HepG2 (cell line): ENCODE data around the gene ASTN2. TPM values are rescaled to one million over a fixed set of nuclear protein-coding genes. Genes with fewer than 3 reads are reported as not detected.

ENCODE experiments used
- BHLHE40 ChIP-seq: IDR thresholded peaks from 2 replicates; pipeline ENCODE4 v1.6.1; 2011; ENCODE audit warnings: low read length, improper control_type of control experiment
- ELF3 ChIP-seq: IDR thresholded peaks from 2 replicates; pipeline ENCODE4 v1.6.1; 2016; ENCODE audit warnings: missing genetic modification reagents, missing compliant biosample characterization
- FOXK1 ChIP-seq: sonication (generic); formaldehyde crosslinking; IDR thresholded peaks from 2 replicates; pipeline ENCODE4 v1.4.0; 2020; ENCODE audit warnings: low read depth, missing genetic modification reagents, borderline replicate concordance
- HOXA3 ChIP-seq: sonication (generic); formaldehyde crosslinking; IDR thresholded peaks from 2 replicates; pipeline ENCODE4 v1.5.0; 2020; ENCODE audit warnings: missing genetic modification reagents
- ISL2 ChIP-seq: sonication (generic); formaldehyde crosslinking; IDR thresholded peaks from 2 replicates; pipeline ENCODE4 v1.5.0; 2020; ENCODE audit warnings: missing genetic modification reagents
- MLX ChIP-seq: IDR thresholded peaks from 2 replicates; pipeline ENCODE4 v1.6.1; 2016
- NRL ChIP-seq: sonication (generic); formaldehyde crosslinking; IDR thresholded peaks from 2 replicates; pipeline ENCODE4 v1.5.0; 2020; ENCODE audit warnings: missing genetic modification reagents, mild to moderate bottlenecking, moderate library complexity, borderline replicate concordance
- SPEN ChIP-seq: sonication (generic); formaldehyde crosslinking; IDR thresholded peaks from 2 replicates; pipeline ENCODE4 v1.5.1; 2020; ENCODE audit warnings: low read depth, mild to moderate bottlenecking, missing genetic modification reagents
- THAP11 ChIP-seq: IDR thresholded peaks from 2 replicates; pipeline ENCODE4 v1.6.1; 2016; ENCODE audit warnings: missing biosample characterization, missing genetic modification reagents
- USF2 ChIP-seq, 2 experiments: sonication (generic) in 1 of 2; formaldehyde crosslinking in 1 of 2; IDR thresholded peaks; 2 replicates each; pipeline versions ENCODE4 v1.5.1 to v1.6.1; 2011 to 2020; ENCODE audit warnings: borderline replicate concordance in 1 of 2, low read depth in 1 of 2, low read length in 1 of 2, mild to moderate bottlenecking in 1 of 2, missing genetic modification reagents in 1 of 2, moderate library complexity in 1 of 2
- ZFP91 ChIP-seq: sonication (generic); formaldehyde crosslinking; IDR thresholded peaks from 2 replicates; pipeline ENCODE4 v1.9.0; 2022; ENCODE audit warnings: missing genetic modification reagents, mild to moderate bottlenecking, borderline replicate concordance
- ZNF33A ChIP-seq: sonication (generic); formaldehyde crosslinking; IDR thresholded peaks from 2 replicates; pipeline ENCODE4 v1.5.1; 2020; ENCODE audit warnings: missing genetic modification reagents, mild to moderate bottlenecking, moderate library complexity, borderline replicate concordance
- ZNF33B ChIP-seq: sonication (generic); formaldehyde crosslinking; IDR thresholded peaks from 2 replicates; pipeline ENCODE4 v1.5.1; 2020; ENCODE audit warnings: mild to moderate bottlenecking, missing genetic modification reagents
- ZNF674 ChIP-seq: sonication (generic); formaldehyde crosslinking; IDR thresholded peaks from 2 replicates; pipeline ENCODE4 v1.5.0; 2020; ENCODE audit warnings: low read depth, mild to moderate bottlenecking, missing genetic modification reagents
- ZNF766 ChIP-seq: sonication (generic); formaldehyde crosslinking; IDR thresholded peaks from 2 replicates; pipeline ENCODE4 v1.5.0; 2020; ENCODE audit warnings: missing genetic modification reagents, borderline replicate concordance
- ZNF784 ChIP-seq: sonication (generic); formaldehyde crosslinking; IDR thresholded peaks from 2 replicates; pipeline ENCODE4 v1.5.1; 2020; ENCODE audit warnings: missing genetic modification reagents, mild to moderate bottlenecking, borderline replicate concordance
- polyA plus RNA-seq, 8 experiments: library from polyadenylated mRNA; depleted of rRNA in 3 of 8; stranded (reverse) in 7 of 8; unstranded in 1 of 8; fragments of >200 nt; fragmentation: Illumina TruSeq in 4 of 8; extraction: Trizol in 4 of 8; gene quantifications; 2 replicates each; pipeline versions ENCODE4 v1.2.1 to v1.2.3, GENCODE V29; 2011 to 2016; ENCODE audit warnings: low read depth in 4 of 8, missing spikeins in 1 of 8, mixed read lengths in 1 of 8; ENCODE audit not compliant: insufficient read depth in 1 of 8
- total RNA-seq, 5 experiments: library from RNA; depleted of rRNA; stranded (reverse); fragments of >200 nt; fragmentation: Illumina TruSeq; extraction: Trizol; gene quantifications; 2 replicates each; pipeline ENCODE4 v1.2.3, GENCODE V29; 2016; ENCODE audit warnings: low read depth in 1 of 5

ASTN2 gene
- total and polyA plus RNA-seq, 2 of the 13 experiments (the other 11 are each of a cell fraction or from before 2014, with no cell fraction given) = 5.2 to 13.5 TPM

- TF ChIP-seq ZNF784 (CRISPR knock-in tag) (no peak), USF2 (IDR thresholded peaks at IDR 0.05; ENCODE audit: low read depth, low read length) (peak; percentile 79), USF2 (CRISPR knock-in tag; IDR thresholded peaks at IDR 0.05; ENCODE audit: borderline replicate concordance) (peak; percentile 88; the same call in 1 of the 2 replicates), THAP11 (no peak), ZNF33B (CRISPR knock-in tag) (no peak), MLX (CRISPR knock-in tag) (no peak), BHLHE40 (0 out of 2 replicates have a peak, but pooled peaks have one; percentile 19), ZFP91 (peak; percentile 52; the same call in 1 of the 2 replicates), ZNF674 (CRISPR knock-in tag) (no peak), NRL (CRISPR knock-in tag) (no peak), FOXK1 (CRISPR knock-in tag) (0 out of 2 replicates have a peak, but pooled peaks have one; percentile 33), SPEN (0 out of 2 replicates have a peak, but pooled peaks have one; percentile 43), ZNF766 (CRISPR knock-in tag) (0 out of 2 replicates have a peak, but pooled peaks have one; percentile 30), ELF3 (CRISPR knock-in tag) (no peak), ZNF33A (CRISPR knock-in tag) (no peak), ISL2 (CRISPR knock-in tag) (peak; percentile 77), HOXA3 (peak; percentile 25; the same call in 1 of the 2 replicates)
These were observed 848.0 kb downstream of the ASTN2 start (continued) for GRCh38 chr9:116566677-116567488.
